ENCODE results near the gene KLK12.

The KLK12 gene, protein sequence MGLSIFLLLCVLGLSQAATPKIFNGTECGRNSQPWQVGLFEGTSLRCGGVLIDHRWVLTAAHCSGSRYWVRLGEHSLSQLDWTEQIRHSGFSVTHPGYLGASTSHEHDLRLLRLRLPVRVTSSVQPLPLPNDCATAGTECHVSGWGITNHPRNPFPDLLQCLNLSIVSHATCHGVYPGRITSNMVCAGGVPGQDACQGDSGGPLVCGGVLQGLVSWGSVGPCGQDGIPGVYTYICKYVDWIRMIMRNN

DNA sequence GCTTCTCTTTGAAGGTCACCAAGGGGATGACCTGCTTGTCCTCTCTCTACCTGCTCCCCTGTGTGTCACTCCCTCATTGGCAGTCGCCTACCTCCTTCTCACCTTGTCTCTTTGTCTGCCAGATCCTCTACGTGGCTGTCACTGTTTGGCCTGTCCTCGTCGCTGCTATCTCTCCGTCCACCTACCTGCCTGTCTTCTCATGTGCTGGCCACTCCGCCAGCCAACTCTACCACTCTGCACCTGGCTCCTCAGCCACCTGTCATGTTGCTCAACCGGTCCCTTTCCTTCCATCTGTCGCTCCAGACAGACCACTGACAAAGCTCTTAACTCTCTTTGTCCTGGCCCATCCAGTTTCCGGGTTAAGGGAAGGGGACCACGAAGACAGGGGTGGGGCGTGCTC lies at the start of gene KLK12:
Gene KLK12 (minus strand): TSS at position 299 of the 400 bp plus-strand sequence. CDS start 381 bp downstream, outside the sequence.
- no peak for DNase-seq (ENCODE audit: low read depth in 2 of 2, low spot score in 1 of 2)

GRCh38 chr19:51084505-51084904 lies 49.7 kb upstream of the KLK12 start:
- no peak for DNase-seq (ENCODE audit: low read depth in 2 of 2, low spot score in 1 of 2)

- DNase-seq (ENCODE audit: low read depth in 2 of 2, low spot score in 1 of 2), result no peak
These were observed 49.0 kb upstream of the KLK12 start for GRCh38 chr19:51083783-51084182.

- no peak for DNase-seq (ENCODE audit: low read depth in 2 of 2, low spot score in 1 of 2)
These were observed 48.4 kb upstream of the KLK12 start for GRCh38 chr19:51083181-51083580.

- no peak for DNase-seq (ENCODE audit: low read depth in 2 of 2, low spot score in 1 of 2)
These were observed 47.8 kb upstream of the KLK12 start, which contains the start of gene KLK14 for GRCh38 chr19:51082611-51083010. Gene KLK14 (minus strand): TSS chr19:51082887. CDS start chr19:51082614, 273 bp downstream.

DNA sequence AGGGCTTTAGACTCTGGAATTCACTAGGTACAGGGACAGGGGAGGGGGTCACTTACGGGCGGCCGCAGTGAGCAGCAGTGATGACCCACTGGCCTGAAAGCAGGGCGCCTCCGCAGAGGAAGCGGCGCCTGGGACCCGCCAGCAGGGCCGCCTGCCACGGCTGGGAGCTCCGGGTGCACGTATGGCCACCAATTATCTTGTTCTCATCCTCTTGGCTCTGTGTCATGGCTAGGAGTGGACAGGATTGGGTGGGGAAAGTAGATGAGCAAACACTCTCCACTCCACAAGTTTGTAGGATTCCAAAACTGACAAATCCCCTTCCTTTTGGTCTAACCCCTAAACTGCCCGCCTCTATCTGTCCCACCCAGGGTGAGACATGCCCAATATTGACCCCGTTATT lies 46.7 kb upstream of the KLK12 start:
- no peak for DNase-seq (ENCODE audit: low read depth in 2 of 2, low spot score in 1 of 2)

DNA sequence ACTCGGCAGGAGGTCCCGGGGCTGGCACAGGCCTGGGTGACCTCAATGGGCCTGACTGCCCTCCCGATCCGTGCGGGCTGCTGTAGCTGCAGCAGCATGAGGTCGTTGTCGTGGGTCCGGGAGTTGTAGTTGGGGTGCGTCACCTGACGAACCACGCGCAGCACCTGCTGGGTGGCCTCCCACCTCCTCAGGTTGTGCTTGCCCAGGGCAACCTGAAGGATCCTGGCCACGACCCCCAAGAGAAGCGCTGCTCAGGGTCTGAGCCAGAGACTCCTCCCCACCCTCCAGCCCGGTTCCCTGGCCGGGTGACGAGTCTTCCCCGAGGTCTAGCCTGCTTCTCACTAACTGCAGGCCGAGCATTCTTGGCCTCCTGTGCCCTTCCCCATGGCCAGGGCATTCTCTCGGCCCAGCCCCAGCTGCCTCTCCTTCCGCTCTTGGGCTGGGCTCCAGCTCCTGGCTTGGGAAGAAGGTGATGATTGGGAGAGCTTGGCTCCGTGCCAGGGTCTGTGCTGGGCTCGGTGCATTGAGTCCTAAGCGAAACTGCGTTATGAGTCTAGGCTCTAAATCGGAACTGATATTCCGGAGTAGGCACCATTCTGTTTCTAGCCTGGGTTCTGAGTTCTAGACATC lies 44.8 kb upstream of the KLK12 start:
- no peak for DNase-seq (ENCODE audit: low read depth in 2 of 2, low spot score in 1 of 2)

DNA sequence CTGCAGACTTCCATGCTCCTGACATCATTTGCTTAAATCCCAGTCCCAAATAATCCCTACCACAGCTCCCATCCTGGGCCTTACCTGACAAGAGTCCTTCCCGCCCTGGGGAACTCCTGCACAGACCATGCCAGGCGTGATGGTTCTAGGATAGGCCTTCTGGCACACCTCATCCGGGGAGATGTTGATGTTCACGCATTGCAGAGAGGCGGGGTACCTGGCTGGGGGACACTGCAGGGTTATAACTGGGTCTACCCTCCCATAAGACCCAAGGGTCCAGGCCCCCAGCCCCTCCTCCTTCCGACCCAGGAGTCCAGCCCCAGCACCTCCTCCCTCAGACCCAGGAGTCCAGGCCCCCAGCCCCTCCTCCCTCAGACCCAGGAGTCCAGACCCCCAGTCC lies 43.9 kb upstream of the KLK12 start:
- DNase-seq (ENCODE audit: low read depth in 2 of 2, low spot score in 1 of 2), result no peak

DNA sequence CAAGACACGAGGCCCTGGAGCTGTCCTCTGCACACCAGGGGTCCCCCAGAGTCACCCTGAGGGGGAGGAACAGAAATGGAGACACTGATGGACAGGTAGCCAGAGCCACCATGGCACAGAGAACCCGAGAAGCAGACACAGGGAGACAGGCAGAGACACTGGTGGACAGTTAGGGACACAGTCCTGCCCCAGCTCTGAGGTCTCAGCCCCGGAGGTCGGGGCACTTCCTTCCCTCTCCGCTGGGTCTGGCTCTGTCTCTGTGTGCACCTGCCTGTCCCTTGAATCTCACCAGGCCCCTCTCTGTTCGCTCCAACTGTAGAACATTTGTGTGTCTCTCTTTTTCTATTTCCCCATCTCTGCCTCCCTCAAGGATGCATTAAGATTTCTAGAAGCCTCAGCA lies 43.3 kb upstream of the KLK12 start:
- DNase-seq (ENCODE audit: low read depth in 2 of 2, low spot score in 1 of 2), result no peak

- no peak for DNase-seq (ENCODE audit: low read depth in 2 of 2, low spot score in 1 of 2)
These were observed 41.9 kb upstream of the KLK12 start for GRCh38 chr19:51076631-51077213.

- DNase-seq (ENCODE audit: low read depth in 2 of 2, low spot score in 1 of 2), result no peak
These were observed 41.2 kb upstream of the KLK12 start for GRCh38 chr19:51075998-51076397.

GRCh38 chr19:51071095-51071405 lies 36.2 kb upstream of the KLK12 start:
- DNase-seq (ENCODE audit: low read depth in 2 of 2, low spot score in 1 of 2), result no peak

GRCh38 chr19:51070334-51071094 lies 35.7 kb upstream of the KLK12 start:
- no peak for DNase-seq (ENCODE audit: low read depth in 2 of 2, low spot score in 1 of 2)

- DNase-seq (ENCODE audit: low read depth in 2 of 2, low spot score in 1 of 2), result no peak
These were observed 31.8 kb upstream of the KLK12 start for GRCh38 chr19:51066393-51067186.

DNA sequence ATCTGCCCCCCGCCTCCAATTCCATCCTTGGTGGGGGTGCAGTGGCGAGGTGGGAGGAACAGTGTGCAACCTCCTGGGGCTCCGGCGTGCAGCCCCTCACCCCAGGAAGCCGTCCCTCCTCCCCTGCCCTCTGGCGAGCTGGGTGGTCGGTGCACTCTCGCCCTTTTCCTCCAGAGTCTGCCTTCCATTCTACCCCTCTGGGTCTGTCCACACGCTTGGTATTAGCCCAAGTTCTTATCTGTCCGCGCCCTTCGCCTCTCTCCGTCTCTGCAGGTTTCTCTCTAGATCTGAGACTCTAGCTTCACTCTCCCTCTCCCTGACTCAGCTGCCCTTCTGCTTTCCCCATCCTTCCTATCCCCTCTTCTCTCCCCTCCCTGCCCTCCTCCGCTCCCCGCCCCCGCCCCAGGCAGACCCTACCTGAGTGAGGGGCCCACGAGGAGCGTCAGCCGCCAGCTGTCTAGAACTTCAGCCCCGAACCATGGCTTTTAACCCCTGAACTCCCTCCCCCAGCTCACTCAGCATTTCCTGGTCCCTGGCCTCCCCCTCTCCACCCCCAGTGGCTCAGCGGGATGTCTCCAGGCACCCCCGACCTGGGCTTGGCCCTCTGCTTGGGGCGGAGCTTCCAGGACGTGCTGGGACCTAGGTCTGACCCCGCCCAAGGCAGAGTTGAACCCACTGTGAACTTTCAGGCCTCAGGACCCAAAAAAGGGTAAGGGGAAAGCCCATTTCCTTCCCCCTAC lies 30.6 kb upstream of the KLK12 start:
- no peak for DNase-seq (ENCODE audit: low read depth in 2 of 2, low spot score in 1 of 2)

- DNase-seq (ENCODE audit: low read depth in 2 of 2, low spot score in 1 of 2), result no peak
These were observed 29.9 kb upstream of the KLK12 start, which contains the start of gene KLK13 for GRCh38 chr19:51064534-51065220. Gene KLK13 (minus strand): TSS chr19:51065092. CDS start chr19:51065067, 25 bp downstream.

DNA sequence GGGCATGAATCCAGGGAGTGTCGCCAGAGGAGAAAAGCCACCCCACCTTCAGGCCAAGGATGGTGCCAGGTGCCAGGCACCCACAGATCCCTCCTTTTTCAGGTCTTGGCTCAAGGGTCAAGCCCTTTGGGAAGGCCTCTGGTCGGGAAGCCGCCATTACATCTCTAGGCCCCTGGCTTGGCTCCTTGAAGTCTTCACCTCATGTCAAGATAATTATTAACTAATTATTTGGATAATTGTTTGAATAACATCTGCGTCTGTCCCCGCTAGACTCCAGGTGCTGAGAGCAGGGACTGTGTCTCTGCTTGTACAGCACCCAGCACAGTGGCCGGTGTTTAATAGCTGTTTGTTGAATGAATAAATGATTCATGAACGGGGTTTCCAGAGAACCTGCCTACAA lies 28.9 kb upstream of the KLK12 start:
- DNase-seq (ENCODE audit: low read depth in 2 of 2, low spot score in 1 of 2), result no peak

DNA sequence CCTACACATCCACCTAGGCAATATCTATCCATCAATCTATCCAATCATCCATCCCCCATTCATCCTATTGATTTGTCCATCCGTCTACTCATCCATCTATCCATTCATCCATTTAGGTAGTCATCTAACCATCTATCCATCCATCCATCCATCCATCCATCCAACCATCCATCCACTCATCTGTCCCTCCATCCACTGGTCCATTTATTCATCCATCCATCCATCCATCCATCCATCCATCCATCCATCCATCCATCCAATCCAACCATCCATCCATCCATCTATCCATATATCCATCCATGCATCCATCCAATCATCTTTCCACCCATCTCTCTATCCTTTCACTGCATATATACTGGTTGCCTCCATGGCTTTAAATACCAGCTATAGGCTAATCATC lies 26.2 kb upstream of the KLK12 start:
- DNase-seq (ENCODE audit: low read depth in 2 of 2, low spot score in 1 of 2), result no peak

GRCh38 chr19:51060336-51060735 lies 25.5 kb upstream of the KLK12 start:
- no peak for DNase-seq (ENCODE audit: low read depth in 2 of 2, low spot score in 1 of 2)

DNA sequence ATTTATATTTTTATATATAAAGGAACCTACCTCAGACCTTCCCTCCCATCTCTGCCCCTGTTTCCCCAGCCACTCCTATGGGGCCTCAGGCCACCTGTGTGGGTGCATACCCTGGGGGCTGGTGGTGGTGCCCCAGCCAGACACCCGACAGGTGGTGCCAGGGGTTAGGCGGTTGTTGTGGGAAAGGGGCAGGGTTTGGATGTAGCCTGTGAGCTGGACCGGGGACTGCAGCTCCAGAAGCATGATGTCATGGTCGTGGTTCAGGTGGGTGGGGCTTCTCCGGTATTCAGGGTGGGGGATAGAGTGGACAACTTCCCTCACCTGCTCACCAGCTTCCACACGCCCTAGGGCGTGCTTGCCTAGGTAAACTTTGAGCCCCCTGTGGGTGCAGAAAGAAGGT lies 24.9 kb upstream of the KLK12 start:
- DNase-seq (ENCODE audit: low read depth in 2 of 2, low spot score in 1 of 2), result no peak

Data from stimulated activated CD8-positive, alpha-beta memory T cell treated with anti-CD3 and anti-CD28 coated beads, Interleukin-4, amount 100 ng/mL, for 1 hour (primary cell).